H1 (cell line): ENCODE data around the gene CELA1. TPM values are rescaled to one million over a fixed set of nuclear protein-coding genes. Genes with fewer than 3 reads are reported as not detected.

ENCODE experiments used
- CTCF ChIA-PET: fragments of 300-600 bp; sonication (Branson Sonifier 250); formaldehyde crosslinking; loops from one replicate; lab custom pipeline; 2021; ENCODE audit not compliant: partially characterized antibody; lab: Charles Lee
- POLR2A ChIA-PET: fragments of 300-600 bp; sonication (Branson Sonifier 250); formaldehyde crosslinking; loops from one replicate; lab custom pipeline; 2021; ENCODE audit warnings: inconsistent platforms; ENCODE audit not compliant: partially characterized antibody; lab: Charles Lee
- DNase-seq, 2 experiments: peaks; one replicate each; pipeline versions ENCODE4 v3.0.0 to v3.0.0-alpha.2; 2010 to 2022; ENCODE audit warnings: low spot score in 2 of 2, low read depth in 1 of 2, mixed read lengths in 1 of 2
- FAIRE-seq: peaks from 2 replicates; lab custom pipeline; 2011; peaks lifted over from hg19 to GRCh38; lab: Jason Lieb, UNC
- H2AFZ ChIP-seq: 2 replicates; pipeline ENCODE4 v1.8.1; 2012; ENCODE audit warnings: low read length, inconsistent platforms
- H2AK5ac ChIP-seq: 2 replicates; pipeline ENCODE4 v1.6.1; 2013; ENCODE audit warnings: low read depth, low read length
- H2BK120ac ChIP-seq: replicated peaks from 2 replicates; pipeline ENCODE3; 2013; ENCODE audit warnings: low read depth, low read length, inconsistent platforms
- H2BK12ac ChIP-seq: 2 replicates; pipeline ENCODE4 v1.6.1; 2013; ENCODE audit warnings: low read depth, low read length
- H2BK15ac ChIP-seq: 2 replicates; pipeline ENCODE4 v1.6.1; 2013; ENCODE audit warnings: low read length
- H2BK20ac ChIP-seq: 2 replicates; pipeline ENCODE4 v1.6.1; 2013; ENCODE audit warnings: low read length
- H2BK5ac ChIP-seq: 2 replicates; pipeline ENCODE4 v1.6.1; 2013; ENCODE audit warnings: low read depth, low read length
- H3K14ac ChIP-seq: 2 replicates; pipeline ENCODE4 v1.6.1; 2013; ENCODE audit warnings: inconsistent platforms; ENCODE audit not compliant: insufficient read length
- H3K18ac ChIP-seq: 2 replicates; pipeline ENCODE4 v1.6.1; 2013; ENCODE audit warnings: low read length; ENCODE audit errors: extremely low read depth
- H3K23ac ChIP-seq: 2 replicates; pipeline ENCODE4 v1.6.1; 2013; ENCODE audit warnings: inconsistent platforms; ENCODE audit not compliant: insufficient read length
- H3K23me2 ChIP-seq: 2 replicates; pipeline ENCODE4 v1.6.1; 2013; ENCODE audit warnings: low read depth, low read length
- H3K27ac ChIP-seq: 2 replicates; pipeline ENCODE4 v1.6.1; 2011; ENCODE audit warnings: low read depth, low read length, inconsistent platforms
- H3K27me3 ChIP-seq, 4 experiments: replicated peaks in 1 of 4; 1 replicate in 1 of 4; 2 replicates in 3 of 4; pipeline versions ENCODE4 v1.6.1 to v1.8.1; 2011 to 2013; ENCODE audit warnings: low read length in 3 of 4, mild to moderate bottlenecking in 3 of 4, inconsistent platforms in 2 of 4, mixed read lengths in 2 of 4, moderate library complexity in 1 of 4; ENCODE audit not compliant: control insufficient read depth in 3 of 4, insufficient read depth in 3 of 4; ENCODE audit errors: extremely low read depth in 1 of 4
- H3K36me3 ChIP-seq, 4 experiments: 2 replicates each; pipeline versions ENCODE4 v1.6.1 to v1.8.1; 2011 to 2013; ENCODE audit warnings: mild to moderate bottlenecking in 4 of 4, low read length in 3 of 4, moderate library complexity in 2 of 4, control low read depth in 1 of 4, inconsistent platforms in 1 of 4; ENCODE audit not compliant: insufficient read depth in 4 of 4, control insufficient read depth in 2 of 4
- H3K4ac ChIP-seq: replicated peaks from 2 replicates; pipeline ENCODE3; 2013; ENCODE audit warnings: low read length, low read depth, mixed read lengths, inconsistent platforms; ENCODE audit not compliant: insufficient read length
- H3K4me1 ChIP-seq, 4 experiments: replicated peaks in 1 of 4; 1 replicate in 1 of 4; 2 replicates in 3 of 4; pipeline versions ENCODE4 v1.6.1 to v1.8.1; 2011 to 2013; ENCODE audit warnings: low read length in 3 of 4, inconsistent platforms in 2 of 4, mixed read lengths in 1 of 4; ENCODE audit not compliant: insufficient read depth in 4 of 4, control insufficient read depth in 3 of 4
- H3K4me2 ChIP-seq, 2 experiments: 2 replicates each; pipeline versions ENCODE4 v1.6.1 to v1.8.1; 2011 to 2013; ENCODE audit warnings: low read depth in 2 of 2, low read length in 2 of 2, control low read depth in 1 of 2, inconsistent platforms in 1 of 2, mild to moderate bottlenecking in 1 of 2; ENCODE audit not compliant: insufficient read depth in 1 of 2
- H3K4me3 ChIP-seq, 4 experiments: fragments of 200-600, 300-600 bp in 1 of 4; sonication (generic), shearing (Covaris generic), sonication (Bioruptor Twin) in 1 of 4; 2 replicates each; pipeline versions ENCODE4 v1.5.1 to v1.8.1; 2011 to 2016; ENCODE audit warnings: low read length in 4 of 4, low read depth in 3 of 4, control low read depth in 2 of 4, inconsistent platforms in 2 of 4, mild to moderate bottlenecking in 2 of 4, mixed read lengths in 1 of 4, moderate library complexity in 1 of 4; ENCODE audit not compliant: insufficient read depth in 2 of 4; ENCODE audit errors: extremely low read depth in 1 of 4
- H3K56ac ChIP-seq: replicated peaks from 2 replicates; pipeline ENCODE3; 2013; ENCODE audit warnings: low read depth, mild to moderate bottlenecking, mixed read lengths, low read length, inconsistent platforms; ENCODE audit not compliant: insufficient read length
- H3K79me1 ChIP-seq: 2 replicates; pipeline ENCODE4 v1.6.1; 2013; ENCODE audit warnings: low read depth, low read length, control low read depth
- H3K79me2 ChIP-seq, 2 experiments: 2 replicates each; pipeline versions ENCODE4 v1.6.1 to v1.8.1; 2012 to 2013; ENCODE audit warnings: low read length in 2 of 2, mild to moderate bottlenecking in 2 of 2, inconsistent platforms in 1 of 2; ENCODE audit not compliant: insufficient read depth in 2 of 2, control insufficient read depth in 1 of 2
- H3K9ac ChIP-seq, 4 experiments: replicated peaks in 1 of 4; 1 replicate in 1 of 4; 2 replicates in 3 of 4; pipeline versions ENCODE4 v1.6.1 to v1.8.1; 2011 to 2013; ENCODE audit warnings: low read depth in 3 of 4, low read length in 3 of 4, control low read depth in 2 of 4, mild to moderate bottlenecking in 2 of 4, moderate library complexity in 2 of 4, inconsistent platforms in 1 of 4; ENCODE audit errors: extremely low read depth in 1 of 4
- H3K9me3 ChIP-seq, 2 experiments: 2 replicates each; pipeline versions ENCODE4 v1.6.1 to v1.8.1; 2012 to 2013; ENCODE audit warnings: mild to moderate bottlenecking in 2 of 2, moderate library complexity in 2 of 2, control low read depth in 1 of 2, inconsistent platforms in 1 of 2, low read depth in 1 of 2, low read length in 1 of 2, mixed read lengths in 1 of 2; ENCODE audit not compliant: insufficient read depth in 2 of 2
- H4K20me1 ChIP-seq, 2 experiments: replicated peaks in 1 of 2; 2 replicates each; pipeline versions ENCODE3 to v1.8.1; 2011 to 2013; ENCODE audit warnings: inconsistent platforms in 2 of 2, low read length in 2 of 2, mild to moderate bottlenecking in 1 of 2; ENCODE audit not compliant: insufficient read depth in 2 of 2, control insufficient read depth in 1 of 2
- H4K5ac ChIP-seq: 2 replicates; pipeline ENCODE4 v1.6.1; 2013; ENCODE audit warnings: low read length, low read depth, mixed read lengths, inconsistent platforms; ENCODE audit not compliant: insufficient read length
- H4K8ac ChIP-seq: 2 replicates; pipeline ENCODE4 v1.8.0; 2013; ENCODE audit warnings: mild to moderate bottlenecking, moderate library complexity, low read length, inconsistent platforms; ENCODE audit not compliant: insufficient read depth; ENCODE audit errors: extremely low read depth
- H4K91ac ChIP-seq: replicated peaks from 2 replicates; pipeline ENCODE3; 2013; ENCODE audit warnings: low read length, mixed read lengths, inconsistent platforms; ENCODE audit not compliant: insufficient read length
- ASH2L ChIP-seq: fragments of 200-600, 300-600 bp; sonication (generic); IDR thresholded peaks from one replicate; pipeline ENCODE4 v1.7.1; 2017; ENCODE audit warnings: low read length
- BACH1 ChIP-seq: IDR thresholded peaks from 2 replicates; pipeline ENCODE4 v1.6.1; 2012; ENCODE audit warnings: low read length, improper control_type of control experiment
- EGR1 ChIP-seq: IDR thresholded peaks from 2 replicates; pipeline ENCODE4 v1.6.1; 2011; ENCODE audit warnings: low read depth, low read length, borderline replicate concordance
- GTF2F1 ChIP-seq: IDR thresholded peaks from 2 replicates; pipeline ENCODE4 v1.6.1; 2012; ENCODE audit warnings: low read depth, low read length, improper control_type of control experiment, borderline replicate concordance
- HDAC2 ChIP-seq, 2 experiments: fragments of 300-600 bp in 1 of 2; sonication (generic) in 1 of 2; IDR thresholded peaks; 2 replicates each; pipeline ENCODE4 v1.6.1; 2011 to 2012; ENCODE audit warnings: low read depth in 2 of 2, low read length in 2 of 2, mild to moderate bottlenecking in 2 of 2, moderate library complexity in 2 of 2, borderline replicate concordance in 1 of 2, inconsistent platforms in 1 of 2
- NRF1 ChIP-seq: IDR thresholded peaks from 2 replicates; pipeline ENCODE4 v1.6.1; 2011; ENCODE audit warnings: mild to moderate bottlenecking, low read depth, low read length, improper control_type of control experiment
- POLR2AphosphoS5 ChIP-seq: IDR thresholded peaks from 2 replicates; pipeline ENCODE4 v1.6.1; 2011; ENCODE audit warnings: low read depth, low read length
- WGBS, 2 experiments: shearing (Covaris generic) in 1 of 2; methylation state at CpG; one replicate each; pipeline versions ENCODE4 v1.1.6 to v1.1.7; 2013 to 2015; ENCODE audit warnings: low lambda C conversion rate in 2 of 2, mixed read lengths in 2 of 2, inconsistent platforms in 1 of 2, low coverage in 1 of 2, missing lambda C conversion rate in 1 of 2; ENCODE audit not compliant: insufficient replicate concordance in 2 of 2, insufficient coverage in 1 of 2, insufficient read length in 1 of 2; ENCODE audit errors: extremely low coverage in 1 of 2, missing lambda C conversion rate in 1 of 2; 5-methylcytosine and 5-hydroxymethylcytosine counted together
- polyA plus RNA-seq, 7 experiments: library from polyadenylated mRNA; depleted of rRNA in 3 of 7; stranded (reverse) in 5 of 7; unstranded in 2 of 7; fragments of >200 nt in 5 of 7; fragments of 200-250 nt in 2 of 7; gene quantifications; 1 replicate in 5 of 7; 2 replicates in 1 of 7; 4 replicates in 1 of 7; pipeline versions ENCODE4 v1.2.1 to v1.2.3, GENCODE V29; 2011 to 2013; ENCODE audit warnings: missing spikeins in 2 of 7, mixed read lengths in 2 of 7
- total RNA-seq: library from RNA; stranded (reverse); fragmentation: NEBNext Ultra II Directional; extraction: Animal tissue kit (Norgen Biotek cat#: 25700); gene quantifications from 2 replicates; pipeline ENCODE4 v1.2.1, GENCODE V29; 2021

Gene CELA1
- total and polyA plus RNA-seq, 2 of the 8 experiments (the other 6 are each of a cell fraction or from before 2014, with no cell fraction given), result 0.09 TPM; not detected in 1

DNA sequence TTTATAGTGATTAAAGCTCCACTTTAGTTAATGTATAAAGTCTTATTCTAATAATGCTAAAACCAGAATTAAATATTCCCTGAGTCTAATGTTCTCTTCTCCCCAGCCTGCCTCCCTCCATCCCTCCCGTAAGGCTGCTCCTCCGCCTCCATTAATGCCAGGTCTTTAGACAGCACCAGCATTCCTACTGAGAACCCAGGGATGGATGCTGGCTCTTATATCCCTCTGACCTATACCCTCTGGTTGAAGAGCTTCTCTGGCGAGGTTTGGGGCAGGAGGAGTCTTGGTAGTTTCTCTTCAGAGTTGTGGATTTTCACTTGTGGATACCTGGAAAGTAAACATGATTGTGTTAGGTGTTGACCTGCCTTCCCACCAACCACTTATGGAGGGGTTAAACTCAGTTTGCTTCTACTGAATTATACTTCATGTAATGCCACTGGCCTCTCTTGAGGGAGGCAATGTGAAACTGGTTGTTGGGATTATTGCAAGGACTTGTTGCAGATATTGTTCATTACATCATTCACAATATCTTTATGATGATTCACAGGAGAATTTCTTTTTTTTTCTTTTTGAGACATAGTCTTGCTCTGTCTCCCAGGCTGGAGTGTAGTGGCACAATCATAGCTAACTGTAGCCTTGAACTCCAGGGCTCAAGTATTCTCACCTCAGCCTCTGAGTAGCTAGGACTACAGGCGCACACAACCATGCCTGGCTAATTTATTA lies 65.1 kb downstream of the CELA1 start:
- WGBS, 2 experiments, result 85% methylated on average over 4 of the region's 4 CpGs; no CpG with 5 or more reads in 1 of the 2 experiments
- Histone ChIP-seq H3K23me2 (no peaks in the 10 kb centered on the region), H2BK15ac (no peak overlapping the region), H3K18ac (no peak overlapping the region), H4K91ac (no peak overlapping the region), H3K4me2 (no peak overlapping the region), H2AFZ (no peak overlapping the region), H3K36me3 (no peaks in the 10 kb centered on the region), H4K20me1 (no peaks in the 10 kb centered on the region), H3K79me1 (no peaks in the 10 kb centered on the region), H4K5ac (no peak overlapping the region), H3K27ac (no peak overlapping the region), H3K4me3 (no peak overlapping the region), H2BK5ac (no peak overlapping the region), H2AK5ac (no peak overlapping the region), H3K56ac (no peak overlapping the region), H2BK12ac (no peak overlapping the region), H2BK20ac (no peak overlapping the region), H3K79me2 (no peaks in the 10 kb centered on the region), H3K14ac (no peak overlapping the region), H3K23ac (no peak overlapping the region), H3K4me1 (no peaks in the 10 kb centered on the region), H4K8ac (no peak overlapping the region), H3K4ac (no peak overlapping the region), H3K9me3 (no peaks in the 10 kb centered on the region), H3K9ac (no peak overlapping the region; a peak in 1 of 7 replicates), H3K27me3 (no peaks in the 10 kb centered on the region), H2BK120ac (no peak overlapping the region)
- POLR2A ChIA-PET, result interaction anchor here (1.0 kb wide), 1 partner anchor 82 kb away, joined by 3 read pairs; no protein-coding TSS in a partner anchor
- CTCF ChIA-PET, result interaction anchor here (0.9 to 2.4 kb wide), 5 partner anchors 10 to 70 kb away, joined by 3 to 7 read pairs (median 3); no protein-coding TSS in a partner anchor
- DNase-seq, result no peak
- FAIRE-seq, result no peak
- TF ChIP-seq NRF1 (no peak), EGR1 (no peak), ASH2L (no peak), GTF2F1 (no peak), POLR2AphosphoS5 (no peak), BACH1 (no peak), HDAC2 (IDR thresholded peaks at IDR 0.05; ENCODE audit: borderline replicate concordance in 1 of 2, low read depth in 2 of 2, low read length in 2 of 2) (no peak)
